GM12892 (cell line): Measurements from ENCODE around the gene RBL2.
"Not testable (repeated sequence)": the region's sequence is repeated elsewhere in the genome, so short reads cannot be mapped to it uniquely, and the experiment has no call there.

Source experiments
- POLR2A ChIP-seq: IDR thresholded peaks from 2 replicates; pipeline ENCODE4 v1.6.1; 2011; ENCODE audit warnings: low read depth, low read length, control low read depth
- POLR2AphosphoS5 ChIP-seq: IDR thresholded peaks from 2 replicates; pipeline ENCODE4 v1.6.1; 2011; ENCODE audit warnings: low read depth, low read length, control low read depth
- TAF1 ChIP-seq: IDR thresholded peaks from 2 replicates; pipeline ENCODE4 v1.6.1; 2011; ENCODE audit warnings: low read depth, mild to moderate bottlenecking, control low read depth, low read length, borderline replicate concordance

DNA sequence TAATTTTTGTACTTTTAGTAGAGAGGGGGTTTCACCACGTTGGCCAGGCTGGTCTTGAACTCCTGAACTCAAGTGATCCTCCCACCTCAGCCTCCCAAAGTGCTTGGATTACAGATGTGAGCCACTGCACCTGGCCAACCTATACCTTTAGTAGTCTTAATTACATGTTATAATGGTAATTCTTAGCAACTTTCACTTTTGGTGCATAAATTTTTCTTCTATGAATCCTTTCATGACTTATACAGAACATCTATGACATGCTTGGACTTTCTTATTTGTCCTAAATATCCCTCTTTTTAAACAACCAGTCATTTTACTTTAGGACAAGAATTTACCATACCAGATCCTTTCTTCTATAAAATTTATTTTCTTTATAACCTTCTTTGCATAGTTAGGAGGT lies 10.3 kb upstream of the RBL2 start:
- TF ChIP-seq POLR2A, TAF1, POLR2AphosphoS5: not testable (repeated sequence)
